ENCODE results near the gene TNS4. TPM values are rescaled to one million over a fixed set of nuclear protein-coding genes. Genes with fewer than 3 reads are reported as not detected.

Gene TNS4
- polyA plus RNA-seq, 2 of the 4 experiments (the other 2 are of a cell fraction) = 24.2 to 73.5 TPM

DNA sequence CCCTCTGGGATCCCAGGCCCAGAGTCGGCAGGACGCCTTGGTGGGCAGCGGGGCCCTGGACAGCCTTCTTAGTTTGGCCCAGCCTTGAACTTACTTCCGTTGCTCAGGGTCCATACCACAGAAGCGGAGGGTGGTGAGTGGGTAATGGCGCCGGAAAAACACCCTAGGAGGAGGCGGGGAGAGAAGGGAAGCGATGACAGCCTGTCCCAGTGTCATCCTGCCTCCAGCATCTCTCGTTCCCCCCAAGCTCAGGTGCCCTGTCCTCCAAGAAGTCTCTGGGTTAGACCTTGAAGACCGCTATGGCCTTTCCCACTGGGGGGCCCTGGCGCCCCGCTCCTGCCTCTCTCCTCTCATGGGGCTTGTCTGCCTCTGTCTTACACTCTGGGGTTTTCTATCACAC lies 22.9 kb downstream of the TNS4 start:
- no peak for TF ChIP-seq CBX8 (IDR thresholded peaks at IDR 0.05)
- TF ChIP-seq TFCP2L1 (CRISPR knock-in tag; IDR thresholded peaks at IDR 0.05) = peak; percentile 91
- 81% methylated on average over 13 of the region's 13 CpGs for WGBS (ENCODE audit: missing lambda C conversion rate)
- POLR2A ChIA-PET = interaction anchor here (1.2 to 4.6 kb wide), 3 partner anchors 8 to 82 kb away, joined by 4 to 53 read pairs (median 5); no protein-coding TSS in a partner anchor
- CTCF ChIA-PET = interaction anchor here (0.8 to 15.5 kb wide), 7 partner anchors 16 to 118 kb away, joined by 3 to 379 read pairs (median 44); no protein-coding TSS in a partner anchor
- Histone ChIP-seq H3K4me1 (peaks cover 83% of the 10 kb centered on the region), H3K9me3 (no peaks in the 10 kb centered on the region), H3K4me3 (no peak overlapping the region), H3K27ac (peak overlapping the region; percentile 96 to 97), H3K4me2 (no peak overlapping the region)
- DNase-seq (ENCODE audit: low read depth in 1 of 2, low spot score in 1 of 2) (no peak), FAIRE-seq (no peak), ATAC-seq (no peak)

DNA sequence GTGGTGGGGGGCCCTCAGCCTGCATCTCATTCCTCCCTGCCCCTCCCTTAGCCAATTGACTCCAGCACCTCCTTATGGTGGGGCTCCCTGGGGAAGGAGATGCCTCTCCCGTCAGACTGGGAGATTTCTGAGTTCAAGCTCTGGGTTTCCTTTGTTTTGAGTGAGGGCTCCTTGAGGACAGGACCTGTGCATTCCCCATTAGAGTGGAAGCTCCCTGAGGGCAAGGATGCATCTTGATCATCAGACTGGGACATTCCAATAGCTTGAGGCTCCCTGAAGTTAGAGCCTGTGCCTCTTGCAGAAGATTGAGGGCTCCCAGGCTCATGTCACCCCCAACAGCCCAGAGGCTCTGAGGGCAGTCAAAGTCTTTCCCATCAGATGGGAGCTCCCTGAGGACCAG lies 23.6 kb downstream of the TNS4 start:
- DNase-seq (ENCODE audit: low read depth in 1 of 2, low spot score in 1 of 2) (peak in 1 of 2 experiments; percentile 65), ATAC-seq (no peak), FAIRE-seq (no peak)
- ChIA-PET CTCF (interaction anchor here (0.8 to 15.5 kb wide), 9 partner anchors 17 to 80 kb away, joined by 3 to 379 read pairs (median 44); no protein-coding TSS in a partner anchor), POLR2A (interaction anchor here (0.8 to 4.6 kb wide), 5 partner anchors 8 to 82 kb away, joined by 3 to 53 read pairs (median 4); no protein-coding TSS in a partner anchor)
- Histone ChIP-seq H3K9me3 (no peaks in the 10 kb centered on the region), H3K4me3 (no peak overlapping the region), H3K4me2 (no peak overlapping the region), H3K4me1 (peaks cover 83% of the 10 kb centered on the region), H3K27ac (peak overlapping the region; percentile 96 to 97)
- WGBS (ENCODE audit: missing lambda C conversion rate) = 92% methylated on average over 1 of the region's 1 CpG
- TF ChIP-seq, protein P1, sequence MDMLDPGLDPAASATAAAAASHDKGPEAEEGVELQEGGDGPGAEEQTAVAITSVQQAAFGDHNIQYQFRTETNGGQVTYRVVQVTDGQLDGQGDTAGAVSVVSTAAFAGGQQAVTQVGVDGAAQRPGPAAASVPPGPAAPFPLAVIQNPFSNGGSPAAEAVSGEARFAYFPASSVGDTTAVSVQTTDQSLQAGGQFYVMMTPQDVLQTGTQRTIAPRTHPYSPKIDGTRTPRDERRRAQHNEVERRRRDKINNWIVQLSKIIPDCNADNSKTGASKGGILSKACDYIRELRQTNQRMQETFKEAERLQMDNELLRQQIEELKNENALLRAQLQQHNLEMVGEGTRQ (IDR thresholded peaks at IDR 0.05) = peak; percentile 48; the same call in 1 of the 2 replicates
- no peak for TF ChIP-seq MAZ (IDR thresholded peaks at IDR 0.05; ENCODE audit: borderline replicate concordance, low read depth, low read length)
- no peak for TF ChIP-seq EHF (CRISPR knock-in tag; IDR thresholded peaks at IDR 0.05)
- 0 out of 2 replicates have a peak, but pooled peaks have one; percentile 41 for TF ChIP-seq FOSB (CRISPR knock-in tag; IDR thresholded peaks at IDR 0.05)
- TF ChIP-seq, protein P2, sequence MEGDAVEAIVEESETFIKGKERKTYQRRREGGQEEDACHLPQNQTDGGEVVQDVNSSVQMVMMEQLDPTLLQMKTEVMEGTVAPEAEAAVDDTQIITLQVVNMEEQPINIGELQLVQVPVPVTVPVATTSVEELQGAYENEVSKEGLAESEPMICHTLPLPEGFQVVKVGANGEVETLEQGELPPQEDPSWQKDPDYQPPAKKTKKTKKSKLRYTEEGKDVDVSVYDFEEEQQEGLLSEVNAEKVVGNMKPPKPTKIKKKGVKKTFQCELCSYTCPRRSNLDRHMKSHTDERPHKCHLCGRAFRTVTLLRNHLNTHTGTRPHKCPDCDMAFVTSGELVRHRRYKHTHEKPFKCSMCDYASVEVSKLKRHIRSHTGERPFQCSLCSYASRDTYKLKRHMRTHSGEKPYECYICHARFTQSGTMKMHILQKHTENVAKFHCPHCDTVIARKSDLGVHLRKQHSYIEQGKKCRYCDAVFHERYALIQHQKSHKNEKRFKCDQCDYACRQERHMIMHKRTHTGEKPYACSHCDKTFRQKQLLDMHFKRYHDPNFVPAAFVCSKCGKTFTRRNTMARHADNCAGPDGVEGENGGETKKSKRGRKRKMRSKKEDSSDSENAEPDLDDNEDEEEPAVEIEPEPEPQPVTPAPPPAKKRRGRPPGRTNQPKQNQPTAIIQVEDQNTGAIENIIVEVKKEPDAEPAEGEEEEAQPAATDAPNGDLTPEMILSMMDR (IDR thresholded peaks at IDR 0.05) = no peak
- TF ChIP-seq, protein P3, sequence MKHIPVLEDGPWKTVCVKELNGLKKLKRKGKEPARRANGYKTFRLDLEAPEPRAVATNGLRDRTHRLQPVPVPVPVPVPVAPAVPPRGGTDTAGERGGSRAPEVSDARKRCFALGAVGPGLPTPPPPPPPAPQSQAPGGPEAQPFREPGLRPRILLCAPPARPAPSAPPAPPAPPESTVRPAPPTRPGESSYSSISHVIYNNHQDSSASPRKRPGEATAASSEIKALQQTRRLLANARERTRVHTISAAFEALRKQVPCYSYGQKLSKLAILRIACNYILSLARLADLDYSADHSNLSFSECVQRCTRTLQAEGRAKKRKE (CRISPR knock-in tag; IDR thresholded peaks at IDR 0.05; ENCODE audit: low read depth) = 0 out of 2 replicates have a peak, but pooled peaks have one; percentile 25
- TF ChIP-seq HOXB5 (CRISPR knock-in tag; IDR thresholded peaks at IDR 0.05) = peak; percentile 20; the same call in 1 of the 2 replicates

DNA sequence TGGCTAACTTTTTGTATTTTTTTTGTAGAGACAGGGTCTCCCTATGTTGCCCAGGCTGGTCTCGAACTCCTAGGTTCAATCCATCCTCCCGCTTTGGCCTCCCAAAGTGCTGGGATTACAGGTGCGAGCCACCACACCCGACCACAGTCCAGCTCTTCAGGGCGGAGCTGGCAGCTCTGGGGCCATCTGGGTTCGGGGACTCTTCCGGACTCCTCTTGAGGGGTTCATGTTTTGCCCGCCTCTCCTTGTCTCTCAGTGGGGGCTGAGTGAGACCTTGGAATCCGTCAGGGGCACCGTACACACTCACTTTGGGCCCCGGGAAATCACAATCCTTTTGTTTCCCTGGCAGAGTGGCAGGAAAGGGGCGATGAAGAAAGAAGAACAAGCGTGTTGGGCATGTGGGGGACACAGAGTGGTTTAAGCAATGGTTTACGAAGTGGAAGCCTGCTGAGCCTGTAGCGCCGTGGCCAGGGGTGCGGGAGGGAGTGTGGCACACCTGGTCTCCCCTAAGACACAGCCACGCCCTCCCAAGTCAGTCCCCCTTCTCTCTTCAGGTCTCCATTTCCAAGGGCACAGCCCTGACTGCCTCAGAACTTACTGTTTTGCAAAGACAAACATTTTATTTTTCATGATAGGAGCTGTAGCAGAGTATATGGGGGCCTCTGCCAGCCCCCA lies 26.1 kb downstream of the TNS4 start:
- H3K4me3 ChIP-seq = no peak overlapping the region
- DNase-seq (ENCODE audit: low read depth in 1 of 2, low spot score in 1 of 2) (no peak), ATAC-seq (no peak), FAIRE-seq (no peak)
- ChIA-PET POLR2A (interaction anchor here (0.6 to 4.6 kb wide), 22 partner anchors 10 to 1773 kb away, joined by 3 to 53 read pairs (median 6); partner anchors contain the start of genes IGFBP4, SMARCE1 and TNS4), CTCF (interaction anchor here (0.6 to 15.5 kb wide), 42 partner anchors 10 to 1193 kb away, joined by 3 to 379 read pairs (median 8); partner anchors contain the start of genes GJD3, IGFBP4 and TNS4)
- H3K27ac ChIP-seq = peak overlapping the region; percentile 96 to 97
- H3K9me3 ChIP-seq = no peaks in the 10 kb centered on the region
- H3K4me1 ChIP-seq = peaks cover 83% of the 10 kb centered on the region
- H3K4me2 ChIP-seq = peak overlapping the region; percentile 42
- 95% methylated on average over 18 of the region's 18 CpGs for WGBS (ENCODE audit: missing lambda C conversion rate)
- TF ChIP-seq PHF8 (IDR thresholded peaks at IDR 0.05; ENCODE audit: borderline replicate concordance, low read depth) (no peak), KDM1A (IDR thresholded peaks at IDR 0.05; ENCODE audit: low read depth) (no peak), HOXB5 (CRISPR knock-in tag; IDR thresholded peaks at IDR 0.05) (0 out of 2 replicates have a peak, but pooled peaks have one; percentile 41), SMC3 (IDR thresholded peaks at IDR 0.05) (no peak), FOSB (CRISPR knock-in tag; IDR thresholded peaks at IDR 0.05) (no peak; the same call in 1 of the 2 replicates), HEYL (CRISPR knock-in tag; IDR thresholded peaks at IDR 0.05) (no peak), HDAC2 (IDR thresholded peaks at IDR 0.05) (no peak), ZFP36 (IDR thresholded peaks at IDR 0.05; ENCODE audit: borderline replicate concordance, partially characterized antibody) (no peak), EHMT2 (IDR thresholded peaks at IDR 0.05; ENCODE audit: low read depth) (no peak), JUNB (IDR thresholded peaks at IDR 0.05) (no peak), FOXS1 (CRISPR knock-in tag; IDR thresholded peaks at IDR 0.05) (no peak), HOXB13 (CRISPR knock-in tag; IDR thresholded peaks at IDR 0.05; ENCODE audit: low read depth) (no peak), ZC3H11A (IDR thresholded peaks at IDR 0.05) (no peak), RCOR1 (IDR thresholded peaks at IDR 0.05; ENCODE audit: low read depth, low read length) (no peak)
- TF ChIP-seq, protein P2 (IDR thresholded peaks at IDR 0.05) = no peak
- TF ChIP-seq, protein P4, sequence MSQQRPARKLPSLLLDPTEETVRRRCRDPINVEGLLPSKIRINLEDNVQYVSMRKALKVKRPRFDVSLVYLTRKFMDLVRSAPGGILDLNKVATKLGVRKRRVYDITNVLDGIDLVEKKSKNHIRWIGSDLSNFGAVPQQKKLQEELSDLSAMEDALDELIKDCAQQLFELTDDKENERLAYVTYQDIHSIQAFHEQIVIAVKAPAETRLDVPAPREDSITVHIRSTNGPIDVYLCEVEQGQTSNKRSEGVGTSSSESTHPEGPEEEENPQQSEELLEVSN (IDR thresholded peaks at IDR 0.05; ENCODE audit: borderline replicate concordance, low read depth) = no peak
- TF ChIP-seq, protein P1 (IDR thresholded peaks at IDR 0.05) = no peak
